HG03039 (cell line): Measurements from ENCODE around the gene KIAA1191.
"Not testable (repeated sequence)": the region's sequence is repeated elsewhere in the genome, so short reads cannot be mapped to it uniquely, and the experiment has no call there.

Experiments
- ATAC-seq: cut with Tn5 transposase; IDR thresholded peaks from one replicate; pipeline ENCODE4 v1.9.1; 2021; ENCODE audit warnings: mild to moderate bottlenecking, moderate library complexity; ENCODE audit not compliant: unreplicated experiment

KIAA1191 gene

DNA sequence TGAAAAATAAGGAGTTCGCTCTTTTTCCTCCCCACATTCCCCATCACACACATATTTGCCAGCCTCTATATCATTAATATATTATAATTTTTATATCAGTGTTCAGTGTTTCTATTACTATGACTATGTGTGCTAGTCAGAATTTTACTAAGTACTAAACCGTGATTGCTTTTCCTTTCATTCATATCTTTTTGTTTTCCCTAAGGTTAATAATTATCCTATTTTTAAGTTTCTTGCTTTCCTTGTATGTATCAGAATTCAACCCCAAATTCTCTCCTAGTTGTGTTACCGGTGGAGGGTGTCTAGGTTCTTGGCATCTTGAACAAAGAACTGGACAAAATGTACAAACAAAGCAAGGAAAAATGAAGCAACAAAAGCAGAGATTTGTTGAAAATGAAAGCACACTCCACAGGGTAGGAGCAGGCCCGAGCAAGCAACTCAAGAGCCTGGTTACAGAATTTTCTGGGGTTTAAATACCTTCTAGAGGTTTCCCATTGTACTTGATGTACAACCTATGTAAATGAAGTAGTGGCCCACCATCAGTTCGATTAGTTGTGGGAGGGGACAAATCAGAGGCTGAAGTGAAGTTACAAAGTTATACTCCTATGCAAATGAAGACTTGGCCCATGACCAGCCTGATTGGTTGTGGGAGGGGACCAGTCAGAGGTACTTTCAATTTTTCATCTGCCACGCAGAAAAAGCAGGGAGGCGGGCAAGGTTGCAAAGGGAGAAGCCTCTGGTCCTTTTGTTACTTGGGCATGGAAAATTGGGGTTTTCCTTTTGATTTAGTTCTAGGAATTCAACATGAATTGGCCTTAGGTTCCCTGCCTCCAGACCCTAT, 43.8 kb downstream of the KIAA1191 start:
- no peak for ATAC-seq

DNA sequence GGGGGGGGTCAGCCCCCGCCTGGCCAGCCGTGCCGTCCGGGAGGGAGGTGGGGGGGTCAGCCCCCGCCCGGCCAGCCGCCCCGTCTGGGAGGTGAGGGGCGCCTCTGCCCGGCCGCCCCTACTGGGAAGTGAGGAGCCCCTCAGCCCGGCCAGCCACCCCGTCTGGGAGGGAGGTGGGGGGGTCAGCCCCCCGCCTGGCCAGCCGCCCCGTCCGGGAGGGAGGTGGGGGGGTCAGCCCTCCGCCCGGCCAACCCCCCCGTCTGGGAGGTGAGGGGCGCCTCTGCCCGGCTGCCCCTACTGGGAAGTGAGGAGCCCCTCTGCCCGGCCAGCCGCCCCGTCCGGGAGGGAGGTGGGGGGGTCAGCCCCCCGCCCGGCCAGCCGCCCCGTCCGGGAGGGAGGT, 56.2 kb downstream of the KIAA1191 start:
- ATAC-seq = not testable (repeated sequence)
